K562 (cell line): ENCODE measurements around the gene SPAG9.

Experiments
- CTCF ChIP-seq, 3 experiments: IDR thresholded peaks in 2 of 3; conservative IDR thresholded peaks in 1 of 3; 2 replicates each; pipeline ENCODE4 v1.5.1; 2011 to 2012; ENCODE audit warnings: low read length in 3 of 3, mild to moderate bottlenecking in 3 of 3, control low read depth in 2 of 3, improper control_type of control experiment in 1 of 3, inconsistent platforms in 1 of 3, low read depth in 1 of 3, mixed read lengths in 1 of 3, moderate library complexity in 1 of 3; ENCODE audit not compliant: insufficient read depth in 2 of 3
- EP300 ChIP-seq: IDR thresholded peaks from 2 replicates; pipeline ENCODE4 v1.6.1; 2012; ENCODE audit warnings: low read length, improper control_type of control experiment
- MAFF ChIP-seq: IDR thresholded peaks from 2 replicates; pipeline ENCODE4 v1.6.1; 2012; ENCODE audit warnings: low read length, improper control_type of control experiment
- REST ChIP-seq, 2 experiments: fragments of 450-650 bp; formaldehyde crosslinking in 1 of 2; IDR thresholded peaks; 2 replicates each; pipeline versions ENCODE4 v1.4.0 to v1.6.1; 2014 to 2020; ENCODE audit warnings: mild to moderate bottlenecking in 2 of 2, borderline replicate concordance in 1 of 2, low read depth in 1 of 2
- ZNF224 ChIP-seq: sonication (generic); formaldehyde crosslinking; IDR thresholded peaks from 2 replicates; pipeline ENCODE4 v1.8.0; 2022; ENCODE audit warnings: mild to moderate bottlenecking, missing genetic modification reagents
- ZNF384 ChIP-seq: IDR thresholded peaks from 2 replicates; pipeline ENCODE4 v1.6.1; 2012; ENCODE audit warnings: low read depth, low read length, improper control_type of control experiment
- TF ChIP-seq, protein P1 (sequence below): sonication (generic); formaldehyde crosslinking; IDR thresholded peaks from 2 replicates; pipeline ENCODE4 v1.5.0; 2020; ENCODE audit warnings: missing genetic modification reagents
- TF ChIP-seq, protein P2 (sequence below): fragments of 250-450 bp; sonication (Bioruptor Pico); IDR thresholded peaks from 2 replicates; pipeline ENCODE4 v1.6.1; 2021; ENCODE audit warnings: mild to moderate bottlenecking
- TF ChIP-seq, protein P3 (sequence below): sonication (generic); formaldehyde crosslinking; IDR thresholded peaks from 2 replicates; pipeline ENCODE4 v1.8.1; 2023; ENCODE audit warnings: mild to moderate bottlenecking, missing genetic modification reagents

DNA sequence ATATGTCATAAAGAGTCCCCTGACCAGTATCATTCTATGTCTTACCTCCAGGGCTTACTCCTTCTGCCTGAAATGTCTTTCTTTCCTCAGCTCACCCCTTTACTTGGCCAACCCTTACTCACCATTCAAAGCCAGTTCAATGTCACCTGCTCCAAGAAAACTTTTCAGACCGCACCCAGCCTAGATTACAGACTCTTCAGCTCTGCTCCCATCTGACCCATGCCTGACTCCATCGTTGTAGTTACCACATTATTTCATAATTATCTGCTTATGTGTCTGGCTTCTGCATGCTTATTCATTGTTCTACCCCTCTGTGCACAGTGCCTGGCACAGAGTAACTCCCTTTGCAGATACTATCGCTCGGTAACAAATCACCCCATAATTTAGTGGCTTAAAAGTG lies 192.0 kb downstream of the SPAG9 start:
- TF ChIP-seq ZNF224 (CRISPR knock-in tag) = no peak
- no peak for TF ChIP-seq MAFF
- TF ChIP-seq, protein P1, sequence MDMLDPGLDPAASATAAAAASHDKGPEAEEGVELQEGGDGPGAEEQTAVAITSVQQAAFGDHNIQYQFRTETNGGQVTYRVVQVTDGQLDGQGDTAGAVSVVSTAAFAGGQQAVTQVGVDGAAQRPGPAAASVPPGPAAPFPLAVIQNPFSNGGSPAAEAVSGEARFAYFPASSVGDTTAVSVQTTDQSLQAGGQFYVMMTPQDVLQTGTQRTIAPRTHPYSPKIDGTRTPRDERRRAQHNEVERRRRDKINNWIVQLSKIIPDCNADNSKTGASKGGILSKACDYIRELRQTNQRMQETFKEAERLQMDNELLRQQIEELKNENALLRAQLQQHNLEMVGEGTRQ (CRISPR knock-in tag) = no peak
- no peak for TF ChIP-seq REST (IDR thresholded peaks at IDR 0.05; ENCODE audit: borderline replicate concordance)
- no peak for TF ChIP-seq REST (CRISPR knock-in tag; IDR thresholded peaks at IDR 0.05; ENCODE audit: low read depth)
- no peak for TF ChIP-seq ZNF384
- no peak for TF ChIP-seq EP300
- TF ChIP-seq, protein P2, sequence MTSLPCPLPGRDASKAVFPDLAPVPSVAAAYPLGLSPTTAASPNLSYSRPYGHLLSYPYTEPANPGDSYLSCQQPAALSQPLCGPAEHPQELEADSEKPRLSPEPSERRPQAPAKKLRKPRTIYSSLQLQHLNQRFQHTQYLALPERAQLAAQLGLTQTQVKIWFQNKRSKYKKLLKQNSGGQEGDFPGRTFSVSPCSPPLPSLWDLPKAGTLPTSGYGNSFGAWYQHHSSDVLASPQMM = no peak
- no peak for TF ChIP-seq CTCF (IDR thresholded peaks at IDR 0.05 in 2 of 3, conservative IDR thresholded peaks at IDR 0.05 in 1 of 3; ENCODE audit: insufficient read depth in 2 of 3, low read depth in 1 of 3, low read length in 3 of 3)
- TF ChIP-seq, protein P3, sequence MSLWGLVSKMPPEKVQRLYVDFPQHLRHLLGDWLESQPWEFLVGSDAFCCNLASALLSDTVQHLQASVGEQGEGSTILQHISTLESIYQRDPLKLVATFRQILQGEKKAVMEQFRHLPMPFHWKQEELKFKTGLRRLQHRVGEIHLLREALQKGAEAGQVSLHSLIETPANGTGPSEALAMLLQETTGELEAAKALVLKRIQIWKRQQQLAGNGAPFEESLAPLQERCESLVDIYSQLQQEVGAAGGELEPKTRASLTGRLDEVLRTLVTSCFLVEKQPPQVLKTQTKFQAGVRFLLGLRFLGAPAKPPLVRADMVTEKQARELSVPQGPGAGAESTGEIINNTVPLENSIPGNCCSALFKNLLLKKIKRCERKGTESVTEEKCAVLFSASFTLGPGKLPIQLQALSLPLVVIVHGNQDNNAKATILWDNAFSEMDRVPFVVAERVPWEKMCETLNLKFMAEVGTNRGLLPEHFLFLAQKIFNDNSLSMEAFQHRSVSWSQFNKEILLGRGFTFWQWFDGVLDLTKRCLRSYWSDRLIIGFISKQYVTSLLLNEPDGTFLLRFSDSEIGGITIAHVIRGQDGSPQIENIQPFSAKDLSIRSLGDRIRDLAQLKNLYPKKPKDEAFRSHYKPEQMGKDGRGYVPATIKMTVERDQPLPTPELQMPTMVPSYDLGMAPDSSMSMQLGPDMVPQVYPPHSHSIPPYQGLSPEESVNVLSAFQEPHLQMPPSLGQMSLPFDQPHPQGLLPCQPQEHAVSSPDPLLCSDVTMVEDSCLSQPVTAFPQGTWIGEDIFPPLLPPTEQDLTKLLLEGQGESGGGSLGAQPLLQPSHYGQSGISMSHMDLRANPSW (CRISPR knock-in tag) = no peak
